Measurements from ENCODE around the gene SHROOM3. TPM values are rescaled to one million over a fixed set of nuclear protein-coding genes. Genes with fewer than 3 reads are reported as not detected.

Gene SHROOM3
- total RNA-seq, 4 donors from 2014 or later = 44.4 to 101 (median 88.5) TPM

- 98% methylated on average over 1 of the region's 1 CpG for whole genome bisulfite sequencing
- H3K4me1 ChIP-seq = peaks cover 0 to 28% (median 21%) of the 10 kb centered on the region in 4 donors
- H3K36me3 ChIP-seq = no peaks in the 10 kb centered on the region
- no peaks in the 10 kb centered on the region for H3K27me3 ChIP-seq
- TF ChIP-seq POLR2AphosphoS5 (IDR thresholded peaks at IDR 0.05) (no peak), CTCF (IDR thresholded peaks at IDR 0.05) (no peak), POLR2A (IDR thresholded peaks at IDR 0.05; ENCODE audit: low read depth) (no peak), EP300 (IDR thresholded peaks at IDR 0.05) (no peak)
- no peak overlapping the region for H3K27ac ChIP-seq (replicated peaks in 1 of 4)
- intact Hi-C loops (cut with DNase I) = loop anchor here (5.0 kb wide), 1 partner anchor 57 kb away; no protein-coding TSS in a partner anchor
- no peak for DNase-seq (ENCODE audit: extremely low spot score)
- H3K4me3 ChIP-seq = no peak overlapping the region
- H3K9me3 ChIP-seq = no peaks in the 10 kb centered on the region
Measured at GRCh38 chr4:76630741-76631140, 195.7 kb downstream of the SHROOM3 start.

- TF ChIP-seq EP300 (IDR thresholded peaks at IDR 0.05) (no peak), POLR2A (IDR thresholded peaks at IDR 0.05; ENCODE audit: low read depth) (no peak), POLR2AphosphoS5 (IDR thresholded peaks at IDR 0.05) (no peak), CTCF (IDR thresholded peaks at IDR 0.05) (no peak)
- Histone ChIP-seq H3K36me3 (no peaks in the 10 kb centered on the region), H3K4me1 (peaks cover 0 to 11% (median 7%) of the 10 kb centered on the region in 4 donors), H3K9me3 (no peaks in the 10 kb centered on the region), H3K27ac (replicated peaks in 1 of 4) (peak overlapping the region in 1 of 4 donors; percentile 17), H3K4me3 (no peak overlapping the region), H3K27me3 (no peaks in the 10 kb centered on the region)
- WGBS = 33% methylated on average over 3 of the region's 3 CpGs
- intact Hi-C loops (cut with DNase I) = loop anchor here (5.0 kb wide), 1 partner anchor 53 kb away; no protein-coding TSS in a partner anchor
- DNase-seq (ENCODE audit: extremely low spot score) = no peak
Measured at GRCh38 chr4:76634220-76634619, 199.2 kb downstream of the SHROOM3 start.

GRCh38 chr4:76637712-76638361, 202.8 kb downstream of the SHROOM3 start:
- TF ChIP-seq POLR2A (IDR thresholded peaks at IDR 0.05; ENCODE audit: low read depth) = no peak
- TF ChIP-seq EP300 (IDR thresholded peaks at IDR 0.05) = no peak
- no peak for TF ChIP-seq CTCF (IDR thresholded peaks at IDR 0.05)
- TF ChIP-seq POLR2AphosphoS5 (IDR thresholded peaks at IDR 0.05) = no peak
- intact Hi-C loops (cut with DNase I) = no loop called here
- DNase-seq (ENCODE audit: extremely low spot score) = no peak

GRCh38 chr4:76639288-76639687, 204.3 kb downstream of the SHROOM3 start:
- Histone ChIP-seq H3K4me3 (no peak overlapping the region), H3K27ac (replicated peaks in 1 of 4) (no peak overlapping the region), H3K4me1 (peaks cover 0 to 6% (median 1%) of the 10 kb centered on the region in 4 donors), H3K9me3 (no peaks in the 10 kb centered on the region), H3K36me3 (no peaks in the 10 kb centered on the region), H3K27me3 (no peaks in the 10 kb centered on the region)
- intact Hi-C loops (cut with DNase I) = no loop called here
- no peak for TF ChIP-seq CTCF (IDR thresholded peaks at IDR 0.05)
- TF ChIP-seq POLR2A (IDR thresholded peaks at IDR 0.05; ENCODE audit: low read depth) = no peak
- TF ChIP-seq EP300 (IDR thresholded peaks at IDR 0.05) = no peak
- no peak for TF ChIP-seq POLR2AphosphoS5 (IDR thresholded peaks at IDR 0.05)
- DNase-seq (ENCODE audit: extremely low spot score) = no peak
- WGBS = 86% methylated on average over 4 of the region's 4 CpGs

More at GRCh38 chr4:76637712-76638361, 202.8 kb downstream of the SHROOM3 start:
- 80% methylated on average over 5 of the region's 5 CpGs for WGBS
- Histone ChIP-seq H3K27ac (replicated peaks in 1 of 4) (no peak overlapping the region), H3K9me3 (no peaks in the 10 kb centered on the region), H3K27me3 (no peaks in the 10 kb centered on the region), H3K36me3 (no peaks in the 10 kb centered on the region), H3K4me1 (peaks cover 0 to 11% (median 7%) of the 10 kb centered on the region in 4 donors), H3K4me3 (no peak overlapping the region)

Measured in esophagus muscularis mucosa (tissue), 4 donors.